HG03575 (cell line): ENCODE measurements around the gene LEMD1.
"Not testable (repeated sequence)": the region's sequence is repeated elsewhere in the genome, so short reads cannot be mapped to it uniquely, and the experiment has no call there.

Source experiments
- ATAC-seq: cut with Tn5 transposase; IDR thresholded peaks from one replicate; pipeline ENCODE4 v1.9.1; 2021; ENCODE audit not compliant: unreplicated experiment, insufficient number of reproducible peaks, low FRiP score; ENCODE audit errors: extremely low read depth

LEMD1 gene

GRCh38 chr1:205396967-205397616 lies 24.8 kb downstream of the LEMD1 start:
- no peak for ATAC-seq

GRCh38 chr1:205395616-205396015 lies 26.2 kb downstream of the LEMD1 start:
- ATAC-seq = no peak

GRCh38 chr1:205392650-205393049 lies 29.2 kb downstream of the LEMD1 start:
- ATAC-seq = no peak

GRCh38 chr1:205391386-205391785 lies 30.5 kb downstream of the LEMD1 start:
- no peak for ATAC-seq

GRCh38 chr1:205387845-205388244 lies 34.0 kb downstream of the LEMD1 start:
- ATAC-seq = no peak

- not testable (repeated sequence) for ATAC-seq
Observed at GRCh38 chr1:205382990-205383389, 38.9 kb downstream of the LEMD1 start.

- no peak for ATAC-seq
Observed at GRCh38 chr1:205382561-205382960, 39.3 kb downstream of the LEMD1 start.

- ATAC-seq = no peak
Observed at GRCh38 chr1:205381305-205381704, 40.6 kb downstream of the LEMD1 start.

GRCh38 chr1:205380882-205381281 lies 41.0 kb downstream of the LEMD1 start:
- no peak for ATAC-seq

- no peak for ATAC-seq
Observed at GRCh38 chr1:205379056-205379455, 42.8 kb downstream of the LEMD1 start.

GRCh38 chr1:205377355-205377754 lies 44.5 kb downstream of the LEMD1 start:
- no peak for ATAC-seq

- no peak for ATAC-seq
Observed at GRCh38 chr1:205376739-205377138, 45.1 kb downstream of the LEMD1 start.

- no peak for ATAC-seq
Observed at GRCh38 chr1:205375835-205376545, 45.9 kb downstream of the LEMD1 start.

GRCh38 chr1:205374210-205375078 lies 47.4 kb downstream of the LEMD1 start:
- ATAC-seq = no peak

GRCh38 chr1:205373798-205374175 lies 48.1 kb downstream of the LEMD1 start:
- no peak for ATAC-seq

GRCh38 chr1:205373022-205373797 lies 48.6 kb downstream of the LEMD1 start:
- ATAC-seq = no peak

GRCh38 chr1:205371871-205372660 lies 49.8 kb downstream of the LEMD1 start:
- no peak for ATAC-seq

- no peak for ATAC-seq
Observed at GRCh38 chr1:205370780-205371179, 51.1 kb downstream of the LEMD1 start.
